ENCODE results near the gene OR2AT4. TPM values are rescaled to one million over a fixed set of nuclear protein-coding genes. Genes with fewer than 3 reads are reported as not detected.

OR2AT4 gene
- not detected for total RNA-seq
- not detected for polyA plus RNA-seq
- long read RNA-seq, donor 1: 0 reads
- long read RNA-seq, donor 2: 0 reads
- long read RNA-seq, donor 3: 0 reads
- long read RNA-seq, donor 4: 0 reads
- long read RNA-seq, donor 5: 0 reads

DNA sequence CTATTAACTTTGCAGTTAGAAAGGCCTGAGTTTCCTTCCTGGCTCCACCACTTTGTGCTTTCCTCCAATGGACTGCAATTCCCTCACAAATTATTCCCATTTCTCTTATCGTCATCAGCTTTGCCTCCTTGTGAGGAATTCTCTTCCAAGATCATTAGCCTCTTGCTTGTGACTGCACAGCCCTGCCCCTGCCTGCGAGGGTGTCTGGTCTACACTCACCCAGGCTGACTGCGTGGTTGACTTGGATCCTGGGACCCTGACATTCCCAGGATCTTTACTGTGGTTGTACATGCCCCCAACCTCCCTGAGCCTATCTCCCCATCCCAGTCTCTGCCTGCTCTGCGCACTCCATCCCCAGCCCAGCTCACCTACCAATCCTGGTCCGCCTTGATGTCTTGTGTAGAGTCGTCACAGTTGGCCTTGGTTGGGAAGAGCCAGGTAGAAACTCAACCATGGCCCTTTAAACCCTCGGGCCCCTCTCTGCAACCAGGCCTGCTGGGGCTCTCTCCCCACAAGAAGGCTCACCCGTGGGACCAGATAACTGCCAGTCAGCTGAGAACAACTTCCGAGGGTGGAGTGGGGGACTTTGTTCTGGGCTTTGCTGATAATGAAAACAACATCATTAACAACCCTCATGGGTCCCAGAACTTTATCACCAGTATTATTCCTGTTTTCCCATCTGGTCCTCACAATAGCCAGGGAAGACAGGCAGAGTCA is at the start of gene OR2AT4:
OR2AT4 (minus strand) TSS at position 421 of the 717 bp plus-strand sequence.
- no peak within 1 kb of the TSS for H3K27ac ChIP-seq (ENCODE audit: low read depth in 1 of 2, low read length in 1 of 2)
- DNase-seq (no peak), ATAC-seq (ENCODE audit: insufficient read depth, low FRiP score) (no peak)
- no peak within 1 kb of the TSS for H3K9ac ChIP-seq (ENCODE audit: insufficient read depth in 1 of 2, low read length in 2 of 2)
- no peaks in the 10 kb centered on the region for H3K9me3 ChIP-seq (ENCODE audit: control insufficient read depth in 4 of 4, insufficient read depth in 3 of 4, low read length in 3 of 4)
- H3K36me3 ChIP-seq (ENCODE audit: control insufficient read depth in 4 of 4, insufficient read depth in 4 of 4, low read length in 4 of 4): no peaks in the 10 kb centered on the region
- TF ChIP-seq, protein P1, sequence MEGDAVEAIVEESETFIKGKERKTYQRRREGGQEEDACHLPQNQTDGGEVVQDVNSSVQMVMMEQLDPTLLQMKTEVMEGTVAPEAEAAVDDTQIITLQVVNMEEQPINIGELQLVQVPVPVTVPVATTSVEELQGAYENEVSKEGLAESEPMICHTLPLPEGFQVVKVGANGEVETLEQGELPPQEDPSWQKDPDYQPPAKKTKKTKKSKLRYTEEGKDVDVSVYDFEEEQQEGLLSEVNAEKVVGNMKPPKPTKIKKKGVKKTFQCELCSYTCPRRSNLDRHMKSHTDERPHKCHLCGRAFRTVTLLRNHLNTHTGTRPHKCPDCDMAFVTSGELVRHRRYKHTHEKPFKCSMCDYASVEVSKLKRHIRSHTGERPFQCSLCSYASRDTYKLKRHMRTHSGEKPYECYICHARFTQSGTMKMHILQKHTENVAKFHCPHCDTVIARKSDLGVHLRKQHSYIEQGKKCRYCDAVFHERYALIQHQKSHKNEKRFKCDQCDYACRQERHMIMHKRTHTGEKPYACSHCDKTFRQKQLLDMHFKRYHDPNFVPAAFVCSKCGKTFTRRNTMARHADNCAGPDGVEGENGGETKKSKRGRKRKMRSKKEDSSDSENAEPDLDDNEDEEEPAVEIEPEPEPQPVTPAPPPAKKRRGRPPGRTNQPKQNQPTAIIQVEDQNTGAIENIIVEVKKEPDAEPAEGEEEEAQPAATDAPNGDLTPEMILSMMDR (IDR thresholded peaks at IDR 0.05; ENCODE audit: control extremely low read depth, extremely low read depth): no peak
- no peak within 1 kb of the TSS for H3K4me3 ChIP-seq
- H3K27me3 ChIP-seq (ENCODE audit: control insufficient read depth in 3 of 3, insufficient read depth in 3 of 3, low read length in 2 of 3): no peaks in the 10 kb centered on the region
- WGBS, 2 donors: 82 to 87% methylated on average over 9 of the region's 9 CpGs
- no peaks in the 10 kb centered on the region for H3K4me1 ChIP-seq (ENCODE audit: control insufficient read depth in 5 of 5, insufficient read depth in 5 of 5, low read length in 5 of 5)

DNA sequence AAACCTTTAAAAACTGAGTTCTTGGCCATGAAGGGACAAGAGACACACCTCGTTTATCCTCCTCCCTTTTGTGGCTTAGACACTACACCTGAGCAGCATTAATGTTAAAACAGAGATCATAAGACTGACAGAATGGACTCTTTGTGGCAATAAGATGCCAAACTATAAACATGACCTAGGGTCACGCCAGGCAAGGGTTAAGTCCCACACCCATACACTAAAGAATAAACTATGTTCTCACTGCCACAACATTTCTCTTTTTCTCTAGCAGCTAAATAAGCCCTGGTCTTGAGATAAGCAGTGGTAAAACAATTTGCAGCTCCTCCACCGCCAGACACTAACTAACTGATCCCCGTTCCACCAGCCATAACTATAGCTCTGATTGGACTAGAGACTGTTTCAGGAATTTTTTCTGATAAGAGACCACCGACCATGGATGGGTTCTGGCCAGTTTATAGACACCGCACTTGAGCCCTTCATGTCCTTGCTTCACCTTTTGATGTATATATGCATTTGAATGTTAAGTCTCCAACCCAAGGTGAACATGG is 49.4 kb upstream of the OR2AT4 start:
- peaks cover 0 to 14% (median 0%) of the 10 kb centered on the region in 5 donors for H3K4me1 ChIP-seq (ENCODE audit: control insufficient read depth in 5 of 5, insufficient read depth in 5 of 5, low read length in 5 of 5)
- TF ChIP-seq, protein P1 (IDR thresholded peaks at IDR 0.05; ENCODE audit: control extremely low read depth, extremely low read depth): no peak
- H3K9ac ChIP-seq (ENCODE audit: insufficient read depth in 1 of 2, low read length in 2 of 2): no peak overlapping the region
- H3K4me3 ChIP-seq: no peak overlapping the region
- peaks cover 0 to 2% (median 2%) of the 10 kb centered on the region in 3 donors for H3K27me3 ChIP-seq (ENCODE audit: control insufficient read depth in 3 of 3, insufficient read depth in 3 of 3, low read length in 2 of 3)
- ATAC-seq (ENCODE audit: insufficient read depth, low FRiP score) (no peak), DNase-seq (no peak)
- 54 to 61% methylated on average over 6 of the region's 6 CpGs for whole genome bisulfite sequencing, 2 donors
- no peaks in the 10 kb centered on the region for H3K36me3 ChIP-seq (ENCODE audit: control insufficient read depth in 4 of 4, insufficient read depth in 4 of 4, low read length in 4 of 4)
- no peak overlapping the region for H3K27ac ChIP-seq (ENCODE audit: low read depth in 1 of 2, low read length in 1 of 2)
- no peaks in the 10 kb centered on the region for H3K9me3 ChIP-seq (ENCODE audit: control insufficient read depth in 4 of 4, insufficient read depth in 3 of 4, low read length in 3 of 4)

DNA sequence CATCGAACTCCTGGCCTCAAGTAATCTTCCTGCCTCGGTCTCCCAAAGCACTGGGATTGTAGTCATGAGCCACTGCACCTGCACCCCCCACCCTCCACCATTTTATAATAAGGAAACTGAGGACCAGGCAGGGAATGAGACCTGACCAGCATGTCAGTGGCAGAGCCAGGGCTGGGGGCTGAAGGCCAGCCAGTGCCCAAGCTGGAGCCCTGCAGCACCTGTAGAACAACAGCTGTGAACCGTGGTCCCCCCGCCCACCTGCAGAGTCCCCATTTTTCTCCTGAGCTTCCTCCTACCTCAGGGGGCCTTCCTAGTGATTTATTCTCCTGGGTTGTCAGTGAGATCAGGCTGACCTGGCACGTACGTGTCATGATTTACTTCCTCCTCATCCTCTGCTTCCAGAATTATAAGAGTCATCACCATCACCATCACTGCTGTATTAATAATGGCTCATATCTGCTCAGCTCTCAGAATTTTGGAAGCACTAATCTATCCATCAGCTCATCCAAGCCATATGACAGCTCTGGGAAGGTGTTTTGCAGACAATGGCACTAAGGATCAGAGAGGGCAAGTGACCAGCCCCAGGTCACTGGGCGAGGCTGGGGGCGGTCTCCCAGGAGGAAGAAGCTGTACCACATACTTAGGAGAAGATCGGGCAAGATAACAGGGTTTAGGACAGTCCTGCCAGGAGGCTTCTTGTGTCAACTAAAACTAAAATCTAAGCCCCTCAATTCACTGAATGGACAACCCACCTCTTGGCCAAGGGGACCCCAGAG is 48.7 kb upstream of the OR2AT4 start:
- Histone ChIP-seq H3K4me1 (ENCODE audit: control insufficient read depth in 5 of 5, insufficient read depth in 5 of 5, low read length in 5 of 5) (peaks cover 0 to 14% (median 0%) of the 10 kb centered on the region in 5 donors), H3K4me3 (no peak overlapping the region), H3K27me3 (ENCODE audit: control insufficient read depth in 3 of 3, insufficient read depth in 3 of 3, low read length in 2 of 3) (peaks cover 0 to 2% (median 2%) of the 10 kb centered on the region in 3 donors), H3K36me3 (ENCODE audit: control insufficient read depth in 4 of 4, insufficient read depth in 4 of 4, low read length in 4 of 4) (no peaks in the 10 kb centered on the region), H3K9ac (ENCODE audit: insufficient read depth in 1 of 2, low read length in 2 of 2) (no peak overlapping the region), H3K9me3 (ENCODE audit: control insufficient read depth in 4 of 4, insufficient read depth in 3 of 4, low read length in 3 of 4) (no peaks in the 10 kb centered on the region), H3K27ac (ENCODE audit: low read depth in 1 of 2, low read length in 1 of 2) (no peak overlapping the region)
- DNase-seq (no peak), ATAC-seq (ENCODE audit: insufficient read depth, low FRiP score) (no peak)
- TF ChIP-seq, protein P1 (IDR thresholded peaks at IDR 0.05; ENCODE audit: control extremely low read depth, extremely low read depth): no peak
- WGBS, 2 donors: 70 to 83% methylated on average over 9 of the region's 9 CpGs

Measured in lung (tissue), 16 donors.